Measurements from ENCODE around the gene PARD6A. TPM values are rescaled to one million over a fixed set of nuclear protein-coding genes. Genes with fewer than 3 reads are reported as not detected.

The PARD6A gene
- total and polyA plus RNA-seq, 2 of the 13 experiments (the other 11 are each of a cell fraction or from before 2014, with no cell fraction given), result 3.5 to 4.3 TPM

DNA sequence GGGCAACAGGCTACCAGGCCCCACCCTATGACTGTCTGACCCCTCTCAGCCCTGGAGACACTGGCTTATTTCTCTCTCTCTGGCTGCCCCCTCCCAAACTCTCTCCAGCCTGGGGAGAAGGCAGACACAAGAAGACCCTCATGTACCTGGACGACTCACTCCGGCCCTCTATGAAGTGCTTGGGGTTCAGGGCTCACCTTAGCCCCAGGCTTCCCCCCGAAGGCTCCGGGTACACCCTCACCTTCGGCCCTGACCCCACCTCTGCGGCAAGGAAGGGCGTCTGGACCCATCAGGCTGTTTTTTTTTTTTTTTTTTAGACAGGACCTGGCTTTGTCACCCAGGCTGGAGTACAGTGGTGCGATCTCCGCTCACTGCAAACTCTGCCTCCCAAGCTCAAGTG is 16.7 kb upstream of the PARD6A start:
- TF ChIP-seq, protein P1, sequence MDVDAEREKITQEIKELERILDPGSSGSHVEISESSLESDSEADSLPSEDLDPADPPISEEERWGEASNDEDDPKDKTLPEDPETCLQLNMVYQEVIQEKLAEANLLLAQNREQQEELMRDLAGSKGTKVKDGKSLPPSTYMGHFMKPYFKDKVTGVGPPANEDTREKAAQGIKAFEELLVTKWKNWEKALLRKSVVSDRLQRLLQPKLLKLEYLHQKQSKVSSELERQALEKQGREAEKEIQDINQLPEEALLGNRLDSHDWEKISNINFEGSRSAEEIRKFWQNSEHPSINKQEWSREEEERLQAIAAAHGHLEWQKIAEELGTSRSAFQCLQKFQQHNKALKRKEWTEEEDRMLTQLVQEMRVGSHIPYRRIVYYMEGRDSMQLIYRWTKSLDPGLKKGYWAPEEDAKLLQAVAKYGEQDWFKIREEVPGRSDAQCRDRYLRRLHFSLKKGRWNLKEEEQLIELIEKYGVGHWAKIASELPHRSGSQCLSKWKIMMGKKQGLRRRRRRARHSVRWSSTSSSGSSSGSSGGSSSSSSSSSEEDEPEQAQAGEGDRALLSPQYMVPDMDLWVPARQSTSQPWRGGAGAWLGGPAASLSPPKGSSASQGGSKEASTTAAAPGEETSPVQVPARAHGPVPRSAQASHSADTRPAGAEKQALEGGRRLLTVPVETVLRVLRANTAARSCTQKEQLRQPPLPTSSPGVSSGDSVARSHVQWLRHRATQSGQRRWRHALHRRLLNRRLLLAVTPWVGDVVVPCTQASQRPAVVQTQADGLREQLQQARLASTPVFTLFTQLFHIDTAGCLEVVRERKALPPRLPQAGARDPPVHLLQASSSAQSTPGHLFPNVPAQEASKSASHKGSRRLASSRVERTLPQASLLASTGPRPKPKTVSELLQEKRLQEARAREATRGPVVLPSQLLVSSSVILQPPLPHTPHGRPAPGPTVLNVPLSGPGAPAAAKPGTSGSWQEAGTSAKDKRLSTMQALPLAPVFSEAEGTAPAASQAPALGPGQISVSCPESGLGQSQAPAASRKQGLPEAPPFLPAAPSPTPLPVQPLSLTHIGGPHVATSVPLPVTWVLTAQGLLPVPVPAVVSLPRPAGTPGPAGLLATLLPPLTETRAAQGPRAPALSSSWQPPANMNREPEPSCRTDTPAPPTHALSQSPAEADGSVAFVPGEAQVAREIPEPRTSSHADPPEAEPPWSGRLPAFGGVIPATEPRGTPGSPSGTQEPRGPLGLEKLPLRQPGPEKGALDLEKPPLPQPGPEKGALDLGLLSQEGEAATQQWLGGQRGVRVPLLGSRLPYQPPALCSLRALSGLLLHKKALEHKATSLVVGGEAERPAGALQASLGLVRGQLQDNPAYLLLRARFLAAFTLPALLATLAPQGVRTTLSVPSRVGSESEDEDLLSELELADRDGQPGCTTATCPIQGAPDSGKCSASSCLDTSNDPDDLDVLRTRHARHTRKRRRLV (CRISPR knock-in tag; IDR thresholded peaks at IDR 0.05), result no peak
- TF ChIP-seq, protein P2, sequence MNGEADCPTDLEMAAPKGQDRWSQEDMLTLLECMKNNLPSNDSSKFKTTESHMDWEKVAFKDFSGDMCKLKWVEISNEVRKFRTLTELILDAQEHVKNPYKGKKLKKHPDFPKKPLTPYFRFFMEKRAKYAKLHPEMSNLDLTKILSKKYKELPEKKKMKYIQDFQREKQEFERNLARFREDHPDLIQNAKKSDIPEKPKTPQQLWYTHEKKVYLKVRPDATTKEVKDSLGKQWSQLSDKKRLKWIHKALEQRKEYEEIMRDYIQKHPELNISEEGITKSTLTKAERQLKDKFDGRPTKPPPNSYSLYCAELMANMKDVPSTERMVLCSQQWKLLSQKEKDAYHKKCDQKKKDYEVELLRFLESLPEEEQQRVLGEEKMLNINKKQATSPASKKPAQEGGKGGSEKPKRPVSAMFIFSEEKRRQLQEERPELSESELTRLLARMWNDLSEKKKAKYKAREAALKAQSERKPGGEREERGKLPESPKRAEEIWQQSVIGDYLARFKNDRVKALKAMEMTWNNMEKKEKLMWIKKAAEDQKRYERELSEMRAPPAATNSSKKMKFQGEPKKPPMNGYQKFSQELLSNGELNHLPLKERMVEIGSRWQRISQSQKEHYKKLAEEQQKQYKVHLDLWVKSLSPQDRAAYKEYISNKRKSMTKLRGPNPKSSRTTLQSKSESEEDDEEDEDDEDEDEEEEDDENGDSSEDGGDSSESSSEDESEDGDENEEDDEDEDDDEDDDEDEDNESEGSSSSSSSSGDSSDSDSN (CRISPR knock-in tag; IDR thresholded peaks at IDR 0.05), result no peak
- TF ChIP-seq ZNF607 (CRISPR knock-in tag; IDR thresholded peaks at IDR 0.05; ENCODE audit: borderline replicate concordance), result 0 out of 2 replicates have a peak, but pooled peaks have one; percentile 67
- TF ChIP-seq ZNF546 (CRISPR knock-in tag; conservative IDR thresholded peaks at IDR 0.05), result no peak
- TF ChIP-seq ZFP36L2 (CRISPR knock-in tag; IDR thresholded peaks at IDR 0.05), result no peak
- no peak for TF ChIP-seq ZBTB21 (CRISPR knock-in tag; IDR thresholded peaks at IDR 0.05)
- TF ChIP-seq ZNF549 (CRISPR knock-in tag; IDR thresholded peaks at IDR 0.05), result no peak
- TF ChIP-seq KDM5B (CRISPR knock-in tag; IDR thresholded peaks at IDR 0.05; ENCODE audit: borderline replicate concordance), result 0 out of 2 replicates have a peak, but pooled peaks have one; percentile 14
- no peak for TF ChIP-seq TBL1XR1 (IDR thresholded peaks at IDR 0.05; ENCODE audit: borderline replicate concordance, low read length, partially characterized antibody)
- TF ChIP-seq CREM (IDR thresholded peaks at IDR 0.05), result no peak
- no peak for TF ChIP-seq CREM (CRISPR knock-in tag; IDR thresholded peaks at IDR 0.05)
- TF ChIP-seq NAIF1 (CRISPR knock-in tag; IDR thresholded peaks at IDR 0.05; ENCODE audit: borderline replicate concordance), result 0 out of 2 replicates have a peak, but pooled peaks have one; percentile 28
- TF ChIP-seq MTA1 (CRISPR knock-in tag; IDR thresholded peaks at IDR 0.05; ENCODE audit: borderline replicate concordance), result no peak
- TF ChIP-seq ZNF7 (CRISPR knock-in tag; IDR thresholded peaks at IDR 0.05), result no peak
- H2AFZ ChIP-seq (ENCODE audit: low read length), result peak overlapping the region; percentile 54
- BruUV-seq (replicated peaks), result no TSS peak
- no peak overlapping the region for H3K27ac ChIP-seq (ENCODE audit: extremely low read length, insufficient read depth, low read length)
- 77% methylated on average over 9 of the region's 9 CpGs for WGBS (ENCODE audit: low lambda C conversion rate)
- H3K4me2 ChIP-seq (ENCODE audit: low read depth, low read length), result peak overlapping the region; percentile 99
- in situ Hi-C loops (cut with HindIII; ENCODE audit: extremely low pct_ligation_motif_present, low pct_unique_long_range_greater_than_20kb), result no loop called here
- no peaks in the 10 kb centered on the region for H3K9me3 ChIP-seq (ENCODE audit: low read length)
- intact Hi-C loops (cut with micrococcal nuclease; ENCODE audit: unreplicated experiment), result loop anchor here (1.0 to 5.0 kb wide), 3 partner anchors 82 to 123 kb away; partner anchors contain the start of gene CTCF
- CTCF ChIA-PET (ENCODE audit: low intra/inter-chr PET ratio, low total read pairs), result interaction anchor here (1.3 to 6.2 kb wide), 4 partner anchors 24 to 150 kb away, joined by 4 to 52 read pairs (median 22); no protein-coding TSS in a partner anchor
- H3K4me1 ChIP-seq (ENCODE audit: insufficient read depth, low read length), result peaks cover 29% of the 10 kb centered on the region
- POLR2A ChIA-PET, result no interaction called here
- ATAC-seq (no peak), DNase-seq (ENCODE audit: low spot score) (no peak), FAIRE-seq (no peak)
- H3K9ac ChIP-seq (ENCODE audit: insufficient read depth, low read depth, low read length), result no peak overlapping the region
- H4K20me1 ChIP-seq (ENCODE audit: insufficient read depth, low read length), result no peaks in the 10 kb centered on the region
- peak overlapping the region in 1 of 3 experiments; percentile 71; a peak in 1 of 6 replicates for H3K4me3 ChIP-seq (replicated peaks in 1 of 3; ENCODE audit: insufficient read depth in 1 of 3, low read depth in 2 of 3, low read length in 3 of 3)
- H3K36me3 ChIP-seq (replicated peaks in 1 of 2; ENCODE audit: control insufficient read depth in 1 of 2, insufficient read depth in 2 of 2, low read length in 2 of 2), result peaks cover 0 to 6% of the 10 kb centered on the region in 2 experiments; a peak in 2 of 5 replicates
- no peaks in the 10 kb centered on the region for H3K79me2 ChIP-seq (ENCODE audit: insufficient read depth, low read length)
- peaks cover 18 to 41% of the 10 kb centered on the region in 2 experiments for H3K27me3 ChIP-seq (ENCODE audit: control insufficient read depth in 1 of 2, insufficient read depth in 2 of 2, low read length in 2 of 2)

Measured in HepG2 (cell line).